A673 (cell line): ENCODE measurements around the gene CDKN2A. TPM values are rescaled to one million over a fixed set of nuclear protein-coding genes. Genes with fewer than 3 reads are reported as not detected.

ENCODE experiments used
- BruUV-seq: library from RNA; stranded (reverse); fragments of 400-500 nt; replicated peaks from 2 replicates; lab custom pipeline; 2021; lab: Mats Ljungman, UMichigan
- CTCF ChIA-PET: fragments of 300-600 bp; sonication (Branson Sonifier 250); formaldehyde crosslinking; loops from one replicate; lab custom pipeline; 2022; ENCODE audit warnings: antibody characterized with exemption; lab: Charles Lee
- POLR2A ChIA-PET: fragments of 300-600 bp; sonication (Branson Sonifier 250); formaldehyde crosslinking; loops from one replicate; lab custom pipeline; 2022; ENCODE audit warnings: antibody characterized with exemption; ENCODE audit not compliant: low non-redundant PET; lab: Charles Lee
- DNase-seq: peaks from one replicate; pipeline ENCODE4 v3.0.0-alpha.2; 2015; ENCODE audit warnings: low spot score
- H3K27ac ChIP-seq: fragments of 200-600 bp; sonication (generic); 2 replicates; pipeline ENCODE4 v1.5.1; 2016; ENCODE audit warnings: mixed run types, low read depth, mild to moderate bottlenecking, mixed read lengths, antibody characterized with exemption, low read length; ENCODE audit not compliant: poor library complexity, severe bottlenecking
- H3K27me3 ChIP-seq: fragments of 200-600 bp; sonication (generic); replicated peaks from 2 replicates; pipeline ENCODE4 v1.6.1; 2017; ENCODE audit warnings: mixed run types, low read depth, mild to moderate bottlenecking, mixed read lengths, antibody characterized with exemption, low read length; ENCODE audit not compliant: insufficient read depth, poor library complexity
- H3K36me3 ChIP-seq: fragments of 200-600 bp; sonication (generic); 2 replicates; pipeline ENCODE4 v1.6.1; 2016; ENCODE audit warnings: mixed run types, mild to moderate bottlenecking, mixed read lengths, antibody characterized with exemption, low read length; ENCODE audit not compliant: insufficient read depth, poor library complexity, severe bottlenecking
- H3K4me1 ChIP-seq: fragments of 200-600 bp; sonication (generic); 2 replicates; pipeline ENCODE4 v1.6.1; 2017; ENCODE audit warnings: mixed run types, mild to moderate bottlenecking, mixed read lengths, antibody characterized with exemption, low read length; ENCODE audit not compliant: insufficient read depth, poor library complexity, severe bottlenecking
- H3K4me3 ChIP-seq: fragments of 200-600 bp; sonication (generic); 2 replicates; pipeline ENCODE4 v1.5.1; 2016; ENCODE audit warnings: low read depth, mixed run types, mild to moderate bottlenecking, mixed read lengths, low read length; ENCODE audit not compliant: poor library complexity, severe bottlenecking
- H3K9me3 ChIP-seq: fragments of 200-600 bp; sonication (generic); 2 replicates; pipeline ENCODE4 v1.6.1; 2016; ENCODE audit warnings: mixed run types, low read depth, mild to moderate bottlenecking, mixed read lengths, antibody characterized with exemption, low read length; ENCODE audit not compliant: poor library complexity, severe bottlenecking
- CTCF ChIP-seq: fragments of 300-800, 200-600 bp; sonication (generic); conservative IDR thresholded peaks from 2 replicates; pipeline ENCODE4 v1.5.1; 2017; ENCODE audit warnings: low read depth, mild to moderate bottlenecking, antibody characterized with exemption, low read length, moderate library complexity, mixed read lengths
- EZH2 ChIP-seq: fragments of 200-600 bp; sonication (generic); IDR thresholded peaks from 2 replicates; pipeline ENCODE4 v1.6.1; 2017; ENCODE audit warnings: borderline replicate concordance, low read depth, mild to moderate bottlenecking, mixed read lengths, antibody characterized with exemption, low read length; ENCODE audit not compliant: poor library complexity, severe bottlenecking
- intact Hi-C: fragments of 100-400 bp; cut with micrococcal nuclease; formaldehyde crosslinking; loops from one replicate; pipeline ENCODE4 v1.10.0; 2022; ENCODE audit not compliant: unreplicated experiment
- total RNA-seq: library from RNA; stranded (reverse); gene quantifications from 2 replicates; pipeline ENCODE4 v1.2.3, GENCODE V29; 2021

The CDKN2A gene
- total RNA-seq, 1 experiment from 2014 or later = not detected

GRCh38 chr9:21972361-21972760 lies 21.8 kb downstream of the CDKN2A start:
- POLR2A ChIA-PET = no interaction called here
- no peaks in the 10 kb centered on the region for H3K36me3 ChIP-seq
- H3K4me3 ChIP-seq = no peak overlapping the region
- no peaks in the 10 kb centered on the region for H3K4me1 ChIP-seq
- no peaks in the 10 kb centered on the region for H3K9me3 ChIP-seq
- no peak for DNase-seq
- intact Hi-C loops = no loop called here
- TF ChIP-seq CTCF (no peak), EZH2 (no peak)
- H3K27ac ChIP-seq = no peak overlapping the region
- no peaks in the 10 kb centered on the region for H3K27me3 ChIP-seq
- BruUV-seq = no TSS peak
- CTCF ChIA-PET = no interaction called here

DNA sequence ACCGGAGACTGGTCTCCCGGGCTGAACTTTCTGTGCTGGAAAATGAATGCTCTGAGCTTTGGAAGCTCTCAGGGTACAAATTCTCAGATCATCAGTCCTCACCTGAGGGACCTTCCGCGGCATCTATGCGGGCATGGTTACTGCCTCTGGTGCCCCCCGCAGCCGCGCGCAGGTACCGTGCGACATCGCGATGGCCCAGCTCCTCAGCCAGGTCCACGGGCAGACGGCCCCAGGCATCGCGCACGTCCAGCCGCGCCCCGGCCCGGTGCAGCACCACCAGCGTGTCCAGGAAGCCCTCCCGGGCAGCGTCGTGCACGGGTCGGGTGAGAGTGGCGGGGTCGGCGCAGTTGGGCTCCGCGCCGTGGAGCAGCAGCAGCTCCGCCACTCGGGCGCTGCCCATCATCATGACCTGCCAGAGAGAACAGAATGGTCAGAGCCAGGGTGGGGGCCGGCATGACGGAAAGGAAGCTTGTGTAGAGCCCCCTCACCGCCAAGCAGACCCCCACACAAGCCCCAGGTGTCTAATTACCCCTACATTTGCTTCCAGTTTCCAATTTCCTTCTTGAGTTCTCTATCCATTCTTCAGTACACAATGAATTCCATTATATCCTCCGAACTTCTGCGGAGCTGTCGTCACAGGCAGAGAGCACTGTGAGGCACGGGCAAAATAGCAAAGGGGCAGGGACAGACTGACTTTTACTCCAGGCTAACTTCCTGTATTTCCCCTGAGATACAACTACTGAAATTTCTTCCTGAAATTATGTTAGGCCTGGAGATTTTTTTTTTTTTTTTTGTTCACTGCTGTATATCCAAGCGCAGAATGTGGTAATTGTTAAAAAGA lies 23.2 kb downstream of the CDKN2A start:
- ChIA-PET POLR2A (no interaction called here), CTCF (no interaction called here)
- H3K36me3 ChIP-seq = no peaks in the 10 kb centered on the region
- no peak overlapping the region for H3K27ac ChIP-seq
- no peaks in the 10 kb centered on the region for H3K27me3 ChIP-seq
- H3K4me3 ChIP-seq = no peak overlapping the region
- TF ChIP-seq EZH2 (no peak), CTCF (no peak)
- H3K9me3 ChIP-seq = no peaks in the 10 kb centered on the region
- BruUV-seq = no TSS peak
- intact Hi-C loops = no loop called here
- no peaks in the 10 kb centered on the region for H3K4me1 ChIP-seq
- DNase-seq = no peak

DNA sequence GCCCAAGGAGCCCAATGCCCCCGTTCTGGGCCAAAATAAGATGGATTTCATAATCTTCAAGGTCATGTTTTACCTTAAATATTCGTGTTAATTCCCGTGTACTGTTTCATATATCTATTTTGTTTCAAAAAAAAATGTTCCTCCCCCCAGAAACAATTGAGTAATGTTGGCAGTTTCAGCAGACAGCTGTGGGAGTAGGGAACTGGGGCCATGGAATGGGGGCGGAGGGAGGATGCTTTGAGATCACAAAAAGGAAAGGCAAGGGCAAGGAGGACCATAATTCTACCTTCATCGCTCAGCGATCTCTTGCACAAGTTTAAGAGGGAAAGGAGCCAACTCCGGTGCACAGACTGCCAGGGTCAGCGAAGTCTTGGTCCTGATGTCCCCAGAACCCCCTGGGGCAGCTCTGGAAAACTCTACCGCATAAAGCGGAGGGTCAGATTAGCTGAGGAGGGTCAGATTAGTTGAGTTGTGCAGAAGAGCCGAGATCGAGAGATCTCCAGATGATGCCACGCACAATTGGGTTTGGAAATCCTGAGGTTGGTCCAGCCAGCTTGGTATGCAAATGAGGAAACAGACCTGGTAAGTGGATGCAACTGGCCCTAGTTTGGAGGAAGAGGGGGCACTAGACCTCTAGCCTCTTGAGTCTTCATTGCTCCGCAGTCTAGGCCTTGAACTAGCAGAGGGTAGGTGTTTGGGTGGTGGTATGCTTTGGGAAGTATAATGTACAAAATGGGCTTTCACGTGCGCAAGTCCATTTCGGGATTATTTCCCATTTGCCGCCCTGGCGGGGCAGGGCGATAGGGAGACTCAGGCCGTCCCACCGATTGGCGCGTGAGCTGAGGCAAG lies 24.0 kb downstream of the CDKN2A start:
- Histone ChIP-seq H3K27me3 (no peaks in the 10 kb centered on the region), H3K4me1 (no peaks in the 10 kb centered on the region), H3K36me3 (no peaks in the 10 kb centered on the region), H3K9me3 (no peaks in the 10 kb centered on the region), H3K4me3 (no peak overlapping the region), H3K27ac (no peak overlapping the region)
- intact Hi-C loops = no loop called here
- BruUV-seq = no TSS peak
- TF ChIP-seq EZH2 (no peak), CTCF (no peak)
- CTCF ChIA-PET = no interaction called here
- DNase-seq = no peak
- POLR2A ChIA-PET = no interaction called here
